Gastrocnemius medialis (tissue), 4 donors: Measurements from ENCODE around the gene DHX16. TPM values are rescaled to one million over a fixed set of nuclear protein-coding genes. Genes with fewer than 3 reads are reported as not detected.
A peak's percentile ranks its signal among the peaks of the same experiment; 100 is the strongest.

Source experiments
- ATAC-seq, 2 donors: fragments of 150-250 bp; one replicate each; pipeline ENCODE4 v1.9.1; 2016
- DNase-seq, 2 donors: peaks; one replicate each; pipeline ENCODE4 v3.0.0-alpha.2; 2019
- H3K27ac ChIP-seq, 4 donors: fragments of 200-600 bp; sonication (generic); 1 replicate in 1 of 4; 2 replicates in 3 of 4; pipeline ENCODE4 v1.5.1; 2016 to 2018; ENCODE audit warnings: mild to moderate bottlenecking in 2 of 4, moderate library complexity in 1 of 4
- H3K27me3 ChIP-seq, 3 donors: fragments of 200-600 bp; sonication (generic) in 2 of 3; 1 replicate in 1 of 3; 2 replicates in 2 of 3; pipeline versions ENCODE4 v1.5.1 to v1.6.0; 2016 to 2019; ENCODE audit warnings: mild to moderate bottlenecking in 1 of 3, moderate library complexity in 1 of 3
- H3K36me3 ChIP-seq, 2 donors: fragments of 200-600 bp; sonication (generic) in 1 of 2; one replicate each; pipeline ENCODE4 v1.5.1; 2017 to 2018
- H3K4me1 ChIP-seq, 2 donors: fragments of 200-600 bp; sonication (generic) in 1 of 2; one replicate each; pipeline ENCODE4 v1.5.1; 2016 to 2017; ENCODE audit warnings: mild to moderate bottlenecking in 2 of 2
- H3K4me3 ChIP-seq, 4 donors: fragments of 200-600 bp; sonication (generic) in 3 of 4; 1 replicate in 1 of 4; 2 replicates in 3 of 4; pipeline ENCODE4 v1.5.1; 2016 to 2019; ENCODE audit warnings: mild to moderate bottlenecking in 2 of 4
- H3K9me3 ChIP-seq, 3 donors: fragments of 200-600 bp; sonication (generic) in 2 of 3; 1 replicate in 1 of 3; 2 replicates in 2 of 3; pipeline ENCODE4 v1.5.1; 2016 to 2019
- POLR2A ChIP-seq, 2 donors: fragments of 450-650 bp; IDR thresholded peaks; one replicate each; pipeline ENCODE4 v1.6.1; 2017; ENCODE audit warnings: antibody characterized with exemption in 2 of 2, mild to moderate bottlenecking in 2 of 2, moderate library complexity in 2 of 2
- in situ Hi-C, 4 donors: fragments of 200-750 bp; cut with MboI; loops; one replicate each; pipeline versions ENCODE4 v1.15.0 to v1.8.0; 2017; ENCODE audit warnings: low sequenced_read_pairs in 4 of 4
- intact Hi-C: fragments of 100-400 bp; cut with DNase I; formaldehyde crosslinking; loops from one replicate; pipeline ENCODE4 v1.15.1; 2023; ENCODE audit warnings: low total_unique reads
- total RNA-seq, 4 donors: library from RNA; depleted of rRNA; stranded (reverse); fragments of >200 nt; gene quantifications; one replicate each; pipeline versions ENCODE4 v1.1.0 to v1.2.3, GENCODE V29; 2016
- TF ChIP-seq, protein P1 (sequence below), 5 experiments: fragments of 450-650 bp in 3 of 5; fragments of 200-600 bp in 2 of 5; sonication (generic) in 2 of 5; IDR thresholded peaks in 4 of 5; conservative IDR thresholded peaks in 1 of 5; 1 replicate in 4 of 5; 2 replicates in 1 of 5; pipeline ENCODE4 v1.5.1; 2016 to 2019; ENCODE audit warnings: antibody characterized with exemption in 5 of 5, mild to moderate bottlenecking in 3 of 5, moderate library complexity in 3 of 5

The DHX16 gene
- total RNA-seq, 4 donors from 2014 or later = 39.1 to 74.8 (median 49.4) TPM

DNA sequence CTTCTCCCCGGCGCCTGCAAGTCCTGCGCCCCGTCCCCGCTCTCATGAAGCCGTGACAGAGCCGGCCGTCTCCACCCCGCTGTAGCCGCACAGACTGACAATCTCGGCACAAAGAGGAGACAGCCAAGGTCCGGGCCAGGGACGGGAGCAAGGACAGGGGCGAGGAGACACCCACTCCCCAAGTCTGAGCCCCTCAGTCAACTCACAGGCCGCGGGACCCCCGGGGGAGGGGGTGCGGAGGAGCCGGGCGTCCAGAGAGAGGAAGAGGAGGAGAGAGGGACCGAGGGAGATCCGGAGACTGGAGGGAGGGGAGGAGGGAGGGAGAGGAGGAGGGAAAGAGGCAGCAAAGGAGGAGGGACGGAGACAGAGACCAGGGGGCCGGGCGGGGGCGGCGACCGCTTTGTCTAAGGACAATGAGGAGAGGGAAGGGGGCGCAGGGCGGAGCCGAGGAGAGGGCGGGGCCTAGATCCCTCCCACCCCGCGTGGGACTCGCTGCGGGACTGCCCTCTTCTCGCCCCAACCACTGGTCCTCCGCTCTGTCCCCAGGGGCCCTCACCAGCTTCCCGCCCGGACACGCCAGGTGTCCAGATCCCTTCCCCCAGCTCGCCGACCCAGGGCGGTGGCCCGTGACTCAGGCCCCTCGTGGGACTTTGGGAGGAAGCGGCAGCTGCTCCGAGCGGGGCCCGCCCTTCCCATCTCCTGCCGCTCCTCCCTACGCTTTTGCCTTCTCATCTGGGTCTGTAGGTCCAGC, 14.3 kb upstream of the DHX16 start:
- intact Hi-C loops (loop anchor here (1.0 to 5.0 kb wide), 3 partner anchors 30 to 510 kb away; partner anchors contain the start of genes DDR1 and MDC1), in situ Hi-C loops (loop anchor here in 1 of 4 donors (10.0 kb wide), 1 partner anchor 138 kb away; no protein-coding TSS in a partner anchor)
- peak; percentile 47 to 60 for ATAC-seq
- Histone ChIP-seq H3K4me3 (peak overlapping the region; percentile 67 to 97 (median 96)), H3K27ac (peak overlapping the region; percentile 93 to 99 (median 97)), H3K9me3 (no peaks in the 10 kb centered on the region), H3K27me3 (peaks cover 0 to 2% (median 0%) of the 10 kb centered on the region in 3 donors), H3K4me1 (peaks cover 39 to 40% of the 10 kb centered on the region in 2 donors), H3K36me3 (peaks cover 0 to 4% of the 10 kb centered on the region in 2 donors)
- TF ChIP-seq, protein P1, sequence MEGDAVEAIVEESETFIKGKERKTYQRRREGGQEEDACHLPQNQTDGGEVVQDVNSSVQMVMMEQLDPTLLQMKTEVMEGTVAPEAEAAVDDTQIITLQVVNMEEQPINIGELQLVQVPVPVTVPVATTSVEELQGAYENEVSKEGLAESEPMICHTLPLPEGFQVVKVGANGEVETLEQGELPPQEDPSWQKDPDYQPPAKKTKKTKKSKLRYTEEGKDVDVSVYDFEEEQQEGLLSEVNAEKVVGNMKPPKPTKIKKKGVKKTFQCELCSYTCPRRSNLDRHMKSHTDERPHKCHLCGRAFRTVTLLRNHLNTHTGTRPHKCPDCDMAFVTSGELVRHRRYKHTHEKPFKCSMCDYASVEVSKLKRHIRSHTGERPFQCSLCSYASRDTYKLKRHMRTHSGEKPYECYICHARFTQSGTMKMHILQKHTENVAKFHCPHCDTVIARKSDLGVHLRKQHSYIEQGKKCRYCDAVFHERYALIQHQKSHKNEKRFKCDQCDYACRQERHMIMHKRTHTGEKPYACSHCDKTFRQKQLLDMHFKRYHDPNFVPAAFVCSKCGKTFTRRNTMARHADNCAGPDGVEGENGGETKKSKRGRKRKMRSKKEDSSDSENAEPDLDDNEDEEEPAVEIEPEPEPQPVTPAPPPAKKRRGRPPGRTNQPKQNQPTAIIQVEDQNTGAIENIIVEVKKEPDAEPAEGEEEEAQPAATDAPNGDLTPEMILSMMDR (IDR thresholded peaks at IDR 0.05 in 4 of 5, conservative IDR thresholded peaks at IDR 0.05 in 1 of 5) = no peak
- TF ChIP-seq POLR2A (IDR thresholded peaks at IDR 0.05) = peak; percentile 66 to 70
- DNase-seq = peak; percentile 89 to 94

DNA sequence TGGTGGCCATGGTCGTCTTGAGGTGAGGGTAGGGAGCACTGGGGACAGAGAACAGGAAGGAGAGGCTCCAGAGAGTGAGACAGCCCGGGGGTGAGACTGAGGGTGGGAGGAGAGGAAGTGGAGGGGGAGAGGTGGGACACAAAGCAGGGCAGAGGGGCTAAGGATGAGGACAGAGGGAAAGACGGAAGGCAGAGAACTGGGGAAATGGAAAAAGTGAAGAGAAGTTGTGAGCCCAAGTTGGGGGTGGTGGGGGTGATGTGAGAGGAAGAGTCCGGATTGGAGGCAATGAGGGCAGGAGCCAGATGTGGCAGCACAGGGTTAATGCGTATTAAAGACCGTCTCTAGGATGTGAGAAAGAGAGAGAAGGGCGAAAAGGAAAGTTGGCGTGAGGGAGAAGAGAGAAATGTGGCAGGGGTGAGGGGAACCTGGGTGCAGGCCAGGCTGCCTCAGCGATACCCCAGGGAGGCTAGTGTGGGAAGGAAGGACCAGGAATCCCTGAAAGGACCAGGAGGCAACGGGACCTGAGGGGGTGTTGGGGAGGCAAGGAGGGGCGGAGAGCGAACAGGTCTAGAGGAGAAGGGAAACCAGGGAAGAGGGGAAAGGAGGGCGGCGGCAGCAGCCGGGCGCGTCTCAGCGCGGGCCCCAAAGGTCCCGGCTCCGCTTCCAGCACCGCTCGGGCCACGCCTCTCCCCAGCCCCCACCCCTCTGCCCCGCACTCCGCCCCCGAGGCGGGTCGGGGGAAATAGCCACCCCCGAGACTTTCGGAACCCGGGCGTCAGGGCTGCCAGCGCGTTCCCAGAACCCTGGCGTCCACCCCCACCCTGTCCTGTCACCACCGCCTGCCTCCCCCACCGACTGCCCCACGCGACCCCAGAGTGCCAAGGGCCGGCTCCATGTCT, 13.5 kb upstream of the DHX16 start, which contains the start of gene PPP1R18:
Gene PPP1R18 (minus strand): TSS at position 637 of the 899 bp plus-strand sequence. CDS start 627 bp downstream, at position 10.
- H3K36me3 ChIP-seq = peaks cover 0 to 4% of the 10 kb centered on the region in 2 donors
- peaks cover 39 to 45% of the 10 kb centered on the region in 2 donors for H3K4me1 ChIP-seq
- peak within 1 kb of the TSS; percentile 93 to 99 (median 97) for H3K27ac ChIP-seq
- intact Hi-C loops = loop anchor here (5.0 kb wide), 2 partner anchors 196 to 511 kb away; partner anchors contain the start of gene DDR1
- peak within 1 kb of the TSS; percentile 67 to 97 (median 96) for H3K4me3 ChIP-seq
- no peaks in the 10 kb centered on the region for H3K9me3 ChIP-seq
- peak; percentile 60 to 69 for DNase-seq
- ATAC-seq = peak; percentile 4 to 18
- in situ Hi-C loops = loop anchor here in 1 of 4 donors (10.0 kb wide), 1 partner anchor 139 kb away; no protein-coding TSS in a partner anchor
- peak; percentile 13 to 35 for TF ChIP-seq POLR2A (IDR thresholded peaks at IDR 0.05)
- TF ChIP-seq, protein P1 (IDR thresholded peaks at IDR 0.05 in 4 of 5, conservative IDR thresholded peaks at IDR 0.05 in 1 of 5) = no peak
- H3K27me3 ChIP-seq = peaks cover 0 to 2% (median 0%) of the 10 kb centered on the region in 3 donors

DNA sequence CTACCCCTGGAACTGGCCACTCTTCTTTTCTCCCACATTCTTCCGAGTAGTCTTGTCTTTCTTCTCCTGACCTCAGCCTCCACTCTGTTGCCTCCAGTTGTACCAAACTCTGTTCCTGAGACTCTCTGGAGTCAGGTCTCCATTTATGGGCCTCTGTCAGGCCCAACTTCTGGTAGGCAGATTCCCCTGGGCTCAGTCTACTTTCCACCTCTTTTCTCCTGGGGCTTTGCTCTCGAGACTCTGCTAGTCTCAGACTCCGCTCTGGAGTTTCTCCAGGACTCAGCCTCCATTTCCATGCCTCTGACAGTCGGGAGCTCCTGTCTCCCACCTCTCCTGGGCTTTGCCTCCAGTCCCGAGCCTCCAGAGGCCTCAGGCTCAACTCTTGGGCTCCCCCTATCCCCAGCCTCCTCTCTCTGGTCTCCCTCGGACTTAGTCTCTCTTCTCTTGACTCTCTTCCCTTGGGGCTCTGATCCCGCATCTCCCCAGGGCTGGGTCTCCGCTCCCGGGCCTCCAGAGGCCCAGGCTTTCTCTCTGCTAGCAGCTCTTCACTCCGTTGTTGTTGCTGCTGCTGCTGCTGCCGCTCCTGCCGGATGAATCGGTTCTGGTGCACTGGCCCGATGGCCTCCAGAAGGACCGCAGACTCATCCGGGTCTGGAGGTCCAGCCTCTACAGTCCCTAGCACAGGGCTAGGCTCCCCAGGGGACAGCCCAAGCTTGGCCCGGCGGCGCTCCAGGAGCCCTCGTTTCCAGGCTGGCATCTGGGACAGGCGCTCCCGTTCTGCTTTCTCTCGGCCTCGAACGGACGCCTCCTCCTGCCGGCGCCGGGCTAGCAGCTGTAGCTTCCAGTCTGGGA, 12.6 kb upstream of the DHX16 start:
- ATAC-seq = no peak
- no peaks in the 10 kb centered on the region for H3K9me3 ChIP-seq
- H3K27ac ChIP-seq = peak overlapping the region; percentile 93 to 99 (median 97)
- TF ChIP-seq, protein P1 (IDR thresholded peaks at IDR 0.05 in 4 of 5, conservative IDR thresholded peaks at IDR 0.05 in 1 of 5) = no peak
- no peak for TF ChIP-seq POLR2A (IDR thresholded peaks at IDR 0.05)
- intact Hi-C loops = loop anchor here (5.0 kb wide), 2 partner anchors 197 to 512 kb away; partner anchors contain the start of gene DDR1
- peaks cover 37 to 42% of the 10 kb centered on the region in 2 donors for H3K4me1 ChIP-seq
- peak overlapping the region; percentile 67 to 97 (median 96) for H3K4me3 ChIP-seq
- DNase-seq = no peak
- in situ Hi-C loops = loop anchor here in 1 of 4 donors (10.0 kb wide), 1 partner anchor 139 kb away; no protein-coding TSS in a partner anchor
- H3K27me3 ChIP-seq = peaks cover 0 to 2% (median 0%) of the 10 kb centered on the region in 3 donors
- H3K36me3 ChIP-seq = peaks cover 0 to 4% of the 10 kb centered on the region in 2 donors
